ENCODE results near the gene TMEM132D. TPM values are rescaled to one million over a fixed set of nuclear protein-coding genes. Genes with fewer than 3 reads are reported as not detected.

TMEM132D gene
- total and polyA plus RNA-seq, 2 donors (not counting 3 experiments of a cell fraction or from before 2014, with no cell fraction given) = not detected

GRCh38 chr12:129520739-129521138 lies 383.1 kb downstream of the TMEM132D start:
- Histone ChIP-seq H4K20me1 (replicated peaks; ENCODE audit: control insufficient read depth, extremely low read depth, insufficient read depth, low read length) (no peaks in the 10 kb centered on the region), H3K9ac (replicated peaks; ENCODE audit: extremely low read depth, insufficient read depth, low read length) (no peak overlapping the region), H3K9me1 (replicated peaks; ENCODE audit: control insufficient read depth, extremely low read depth, insufficient read depth, low read length) (no peaks in the 10 kb centered on the region), H2AFZ (ENCODE audit: low read depth, low read length) (no peak overlapping the region), H3K27me3 (ENCODE audit: control insufficient read depth in 2 of 2, insufficient read depth in 2 of 2, low read length in 2 of 2) (no peaks in the 10 kb centered on the region), H3K36me3 (ENCODE audit: control insufficient read depth in 2 of 2, extremely low read depth in 1 of 2, insufficient read depth in 2 of 2, low read length in 2 of 2) (no peaks in the 10 kb centered on the region), H3K27ac (ENCODE audit: insufficient read depth, low read depth, low read length) (no peak overlapping the region), H3K9me3 (replicated peaks; ENCODE audit: control insufficient read depth, insufficient read depth, low read length) (peaks cover 7% of the 10 kb centered on the region), H3K4me2 (ENCODE audit: insufficient read depth, low read length) (no peak overlapping the region), H3K4me3 (replicated peaks in 1 of 3; ENCODE audit: insufficient read depth in 1 of 3, low read depth in 1 of 3, low read length in 3 of 3) (no peak overlapping the region), H3K4me1 (ENCODE audit: control insufficient read depth, extremely low read depth, insufficient read depth, low read length) (no peaks in the 10 kb centered on the region), H3K79me2 (ENCODE audit: control insufficient read depth, insufficient read depth, low read length) (no peaks in the 10 kb centered on the region)
- ChIA-PET POLR2A (no interaction called here), CTCF (no interaction called here)
- TF ChIP-seq POLR2A (IDR thresholded peaks at IDR 0.05; ENCODE audit: low read depth, low read length) (no peak), CTCF (IDR thresholded peaks at IDR 0.05; ENCODE audit: extremely low read depth in 1 of 2, insufficient read depth in 1 of 2, low read depth in 1 of 2, low read length in 2 of 2) (no peak), JUN (IDR thresholded peaks at IDR 0.05; ENCODE audit: borderline replicate concordance, insufficient read depth, insufficient read length, low read depth) (no peak), POLR2AphosphoS5 (IDR thresholded peaks at IDR 0.05; ENCODE audit: insufficient read depth, low read depth, low read length) (no peak), FOS (IDR thresholded peaks at IDR 0.05; ENCODE audit: borderline replicate concordance, insufficient read depth, low read length) (no peak), MAX (IDR thresholded peaks at IDR 0.05; ENCODE audit: insufficient read depth, insufficient read length) (no peak), EZH2 (IDR thresholded peaks at IDR 0.05; ENCODE audit: borderline replicate concordance, low read depth, low read length, severe bottlenecking) (no peak), GATA2 (IDR thresholded peaks at IDR 0.05; ENCODE audit: insufficient read depth, insufficient read length, low read depth, low read length) (no peak), MYC (IDR thresholded peaks at IDR 0.05; ENCODE audit: low read depth, low read length) (no peak)
- FAIRE-seq (no peak), DNase-seq (ENCODE audit: low read depth, low spot score) (no peak)
- intact Hi-C loops (cut with micrococcal nuclease) = no loop called here
- BruUV-seq (replicated peaks) = no TSS peak
- dilution Hi-C loops (cut with MboI; ENCODE audit: extremely low pct_ligation_motif_present, low sequenced_read_pairs) = no loop called here
